GM18517 (cell line): ENCODE results near the gene SDE2.
"Not testable (repeated sequence)": the region's sequence is repeated elsewhere in the genome, so short reads cannot be mapped to it uniquely, and the experiment has no call there.

Experiments
- ATAC-seq: cut with Tn5 transposase; IDR thresholded peaks from one replicate; pipeline ENCODE4 v1.9.1; 2021; ENCODE audit warnings: mild to moderate bottlenecking, moderate library complexity; ENCODE audit not compliant: unreplicated experiment

Gene SDE2

DNA sequence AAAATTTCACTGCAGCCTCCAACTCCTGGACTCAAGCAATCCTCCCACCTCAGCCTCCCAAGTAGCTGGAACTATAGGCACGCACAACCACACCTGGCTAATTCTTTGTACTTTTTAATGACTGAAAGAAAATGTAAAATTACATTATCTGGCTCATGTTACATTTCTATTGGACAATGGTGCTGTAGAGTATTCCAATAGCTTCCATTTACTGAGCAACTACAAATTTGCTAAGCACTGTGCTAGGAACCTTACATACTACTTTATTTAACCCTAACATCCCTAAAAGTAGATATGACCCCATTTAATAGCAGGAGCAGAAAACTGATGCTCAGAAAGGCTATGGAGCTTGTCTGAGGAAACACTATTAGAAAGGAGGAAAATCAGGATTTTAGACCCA lies 19.7 kb downstream of the SDE2 start:
- no peak for ATAC-seq

DNA sequence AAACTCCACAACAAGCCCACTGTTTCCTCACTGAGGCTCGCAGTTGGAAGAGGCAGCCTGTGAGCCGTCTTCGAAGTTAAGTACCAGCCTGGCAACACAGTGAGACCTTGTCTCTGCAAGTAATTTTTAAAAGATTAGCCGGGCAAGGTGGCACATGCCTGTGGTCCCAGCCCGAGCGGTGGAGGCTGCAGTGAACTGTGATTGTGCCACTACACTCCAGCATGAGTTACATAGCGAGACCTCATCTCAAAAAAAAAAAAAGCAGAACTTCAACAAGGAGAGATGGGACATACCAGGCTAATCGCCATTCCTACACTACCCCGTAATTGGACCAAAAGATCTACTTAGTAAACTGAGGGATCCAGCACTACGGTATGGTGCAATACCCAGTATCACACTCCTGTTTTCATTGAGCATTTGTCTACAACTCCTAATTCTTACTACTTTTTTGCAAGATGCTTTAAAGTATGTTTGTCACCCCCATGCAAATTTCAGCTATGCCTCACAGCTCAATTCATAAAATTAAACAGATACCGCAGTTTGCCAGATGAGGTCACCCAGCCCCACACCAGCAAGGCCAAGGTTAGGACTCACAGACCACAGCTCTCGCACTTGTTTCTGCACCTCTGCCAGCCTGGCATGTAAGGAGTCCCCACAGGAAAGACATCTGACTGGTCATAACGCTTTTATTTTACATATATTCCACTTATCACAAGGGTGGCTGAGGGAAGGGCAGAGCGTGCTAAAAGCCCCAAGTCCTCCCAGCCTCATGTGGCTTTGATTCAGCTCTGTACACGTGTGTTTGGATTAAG lies 21.0 kb downstream of the SDE2 start:
- peak; percentile 61 for ATAC-seq

DNA sequence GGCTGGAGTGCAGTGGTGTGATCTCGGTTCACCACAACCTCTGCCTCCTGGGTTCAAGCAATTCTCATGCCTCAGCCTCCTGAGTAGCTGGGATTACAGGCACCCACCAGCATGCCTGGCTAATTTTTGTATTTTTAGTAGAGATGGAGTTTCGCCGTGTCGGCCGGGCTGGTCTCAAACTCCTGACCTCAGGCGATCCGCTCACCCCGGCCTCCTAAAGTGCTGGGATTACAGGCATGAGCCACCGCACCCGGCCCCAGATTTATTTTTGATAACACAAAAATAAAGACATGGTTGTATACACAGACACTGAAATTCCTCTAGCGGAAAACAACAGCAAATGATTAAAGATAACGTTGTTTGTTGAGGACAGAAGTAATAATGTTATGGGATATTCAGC lies 24.0 kb downstream of the SDE2 start:
- not testable (repeated sequence) for ATAC-seq

DNA sequence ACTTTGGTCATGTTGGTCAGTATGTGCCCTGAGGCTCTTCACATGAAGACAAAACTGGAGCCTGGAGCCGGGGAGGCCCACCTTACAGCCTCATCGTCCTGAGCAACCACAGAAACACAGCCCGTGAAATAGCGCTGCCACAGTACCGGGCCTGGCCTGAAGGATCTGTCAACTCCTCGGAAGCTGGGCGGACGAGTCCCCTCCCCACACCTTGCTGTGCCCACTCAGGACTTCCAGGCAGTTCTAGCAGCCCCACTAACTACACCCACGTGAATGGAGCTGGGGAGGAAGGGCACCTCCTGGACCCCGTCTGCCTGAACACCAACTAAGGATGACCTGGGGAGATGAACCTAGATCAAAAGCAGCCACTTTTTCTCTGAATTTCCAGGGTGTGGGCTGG lies 24.7 kb downstream of the SDE2 start:
- ATAC-seq, result no peak

DNA sequence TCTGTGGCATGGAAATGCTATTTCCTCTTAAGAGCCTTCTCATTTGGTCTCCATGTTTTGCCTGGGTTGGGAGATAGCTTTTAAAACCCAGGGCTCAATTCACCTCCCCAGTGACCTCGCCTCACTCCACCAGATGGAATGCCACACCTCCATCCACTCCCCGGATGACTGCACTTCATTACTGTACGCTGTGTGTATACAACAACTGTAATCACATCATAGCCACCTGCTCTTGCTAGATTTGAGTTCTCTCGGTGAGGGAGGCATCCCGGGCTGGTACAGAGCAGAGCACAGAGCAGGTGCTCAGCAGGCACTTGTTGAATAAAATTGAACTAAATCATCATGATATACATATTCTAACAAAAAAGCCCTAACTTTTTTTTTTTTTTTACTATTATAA lies 26.0 kb downstream of the SDE2 start:
- ATAC-seq, result no peak

DNA sequence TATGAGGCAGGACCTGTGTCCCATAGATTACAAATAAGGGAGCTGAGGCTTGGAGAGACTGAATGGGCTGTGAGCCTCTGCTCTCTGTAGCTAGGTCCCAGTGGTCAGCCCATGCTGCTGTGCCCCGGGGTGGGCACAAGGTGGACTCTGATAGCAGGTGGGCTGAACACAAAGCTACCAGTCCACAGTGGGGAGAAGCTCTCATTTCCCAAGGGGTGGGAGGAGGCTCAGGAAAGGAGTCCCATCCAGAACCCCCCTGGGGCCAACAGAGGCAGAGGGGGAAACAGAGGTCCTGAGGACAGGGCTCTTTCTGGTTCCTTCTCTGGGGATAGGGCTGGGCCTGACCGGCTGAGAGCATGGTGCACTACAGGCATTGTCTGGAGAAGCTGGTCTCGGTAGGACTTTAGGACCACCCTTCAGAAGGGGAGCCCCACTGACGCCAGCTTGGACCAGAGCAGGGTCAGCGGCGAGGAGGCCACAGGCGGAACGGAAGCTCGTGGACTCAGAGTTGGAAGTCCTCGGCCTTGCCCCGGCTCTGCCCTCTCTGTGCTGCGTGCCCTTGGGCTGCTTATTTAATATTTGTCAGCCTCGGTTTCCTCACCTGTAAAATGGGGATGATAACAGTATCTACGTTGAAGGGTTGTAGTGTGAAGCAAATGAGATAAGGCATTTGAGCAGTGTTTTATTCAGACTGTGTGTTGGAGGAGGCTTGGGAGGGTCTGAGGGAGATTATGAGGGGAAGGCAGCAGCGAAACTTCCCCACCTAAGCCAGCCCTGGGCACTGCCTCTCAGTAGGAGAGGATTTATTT lies 26.6 kb downstream of the SDE2 start:
- ATAC-seq, result no peak

DNA sequence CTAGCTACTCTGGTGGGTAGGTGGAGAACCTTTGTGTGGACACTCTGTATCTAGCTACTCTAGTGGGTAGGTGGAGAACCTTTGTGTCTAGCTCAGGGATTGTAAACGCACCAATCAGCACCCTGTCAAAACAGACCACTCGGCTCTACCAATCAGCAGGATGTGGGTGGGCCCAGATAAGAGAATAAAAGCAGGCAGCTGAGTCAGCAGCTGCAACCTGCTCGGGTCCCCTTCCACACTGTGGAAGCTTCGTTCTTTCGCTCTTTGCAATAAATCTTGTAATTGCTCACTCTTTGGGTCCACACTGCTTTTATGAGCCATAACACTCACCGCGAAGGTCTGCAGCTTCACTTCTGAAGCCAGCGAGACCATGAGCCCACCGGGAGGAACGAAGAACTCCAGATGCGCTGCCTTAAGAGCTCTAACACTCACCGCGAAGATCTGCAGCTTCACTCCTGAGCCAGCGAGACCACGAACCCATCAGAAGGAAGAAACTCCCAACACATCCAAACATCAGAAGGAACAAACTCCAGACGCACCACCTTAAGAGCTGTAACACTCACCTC lies 28.5 kb downstream of the SDE2 start:
- not testable (repeated sequence) for ATAC-seq

DNA sequence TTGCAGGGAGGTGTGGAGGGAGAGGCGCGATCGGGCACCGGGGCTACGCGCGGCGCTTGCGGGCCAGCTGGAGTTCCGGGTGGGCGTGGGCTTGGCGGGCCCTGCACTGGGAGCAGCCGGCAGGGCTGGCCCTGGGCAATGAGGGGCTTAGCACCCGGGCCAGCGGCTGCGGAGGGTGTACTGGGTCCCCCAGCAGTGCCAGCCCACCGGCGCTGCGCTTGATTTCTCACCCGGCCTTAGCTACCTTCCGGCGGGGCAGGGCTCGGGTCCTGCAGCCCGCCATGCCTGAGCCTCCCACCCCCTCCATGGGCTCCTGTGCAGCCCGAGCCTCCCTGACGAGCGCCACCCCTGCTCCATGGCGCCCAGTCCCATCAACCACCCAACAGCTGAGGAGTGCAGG lies 29.4 kb downstream of the SDE2 start:
- ATAC-seq, result not testable (repeated sequence)

DNA sequence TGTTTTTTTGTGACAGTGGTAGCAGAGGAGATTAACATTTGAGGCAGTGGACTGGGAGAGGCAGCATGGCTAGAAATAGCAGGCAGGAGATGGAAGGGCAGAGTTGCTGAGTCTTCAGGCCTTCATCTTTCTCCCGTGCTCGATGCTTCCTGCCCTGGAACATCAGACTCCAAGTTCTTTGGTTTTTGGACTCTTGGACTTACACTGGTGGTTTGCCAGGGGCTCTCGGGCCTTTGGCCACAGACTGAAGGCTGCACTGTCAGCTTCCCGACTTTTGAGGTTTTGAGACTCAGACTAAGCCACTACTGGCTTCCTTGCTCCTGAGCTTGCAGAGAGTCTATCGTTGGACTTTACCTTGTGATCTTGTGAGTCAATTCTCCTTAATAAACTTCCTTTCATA lies 33.9 kb downstream of the SDE2 start:
- ATAC-seq, result no peak

DNA sequence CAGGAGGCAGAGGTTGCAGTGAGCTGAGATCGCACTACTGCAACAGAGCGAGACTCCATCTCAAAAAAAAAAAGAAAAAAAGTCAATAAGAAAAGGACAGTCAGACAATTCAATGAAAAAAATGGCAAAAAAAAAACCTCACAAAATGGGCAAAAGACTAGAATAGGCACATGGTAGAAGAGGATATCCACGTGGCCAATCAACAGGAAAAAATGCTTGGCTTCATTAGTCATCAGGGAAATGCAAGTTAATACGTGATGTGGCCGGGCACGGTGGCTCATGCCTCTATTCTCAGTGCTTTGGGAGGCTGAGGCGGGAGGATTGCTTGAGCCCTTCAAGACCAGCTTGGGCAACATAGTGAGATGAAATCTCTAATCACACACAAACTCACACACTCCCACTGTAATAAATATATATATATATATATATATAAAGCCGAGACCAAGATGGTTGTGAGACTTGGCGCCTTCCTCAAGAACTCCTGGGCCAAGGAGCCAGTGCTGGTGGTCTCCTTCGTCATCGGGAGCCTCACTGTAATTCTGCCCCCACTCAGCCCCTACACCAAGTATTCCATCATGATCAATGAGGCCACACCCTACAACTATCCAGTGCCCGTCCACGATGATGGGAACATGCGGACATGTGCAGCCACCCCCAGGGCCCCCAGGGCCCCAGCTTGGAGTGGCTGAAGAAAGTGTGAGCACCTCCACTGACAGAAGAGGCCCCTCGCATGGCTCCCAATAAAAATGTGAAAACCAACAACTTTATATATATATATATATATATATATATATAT lies 35.2 kb downstream of the SDE2 start:
- ATAC-seq, result no peak

DNA sequence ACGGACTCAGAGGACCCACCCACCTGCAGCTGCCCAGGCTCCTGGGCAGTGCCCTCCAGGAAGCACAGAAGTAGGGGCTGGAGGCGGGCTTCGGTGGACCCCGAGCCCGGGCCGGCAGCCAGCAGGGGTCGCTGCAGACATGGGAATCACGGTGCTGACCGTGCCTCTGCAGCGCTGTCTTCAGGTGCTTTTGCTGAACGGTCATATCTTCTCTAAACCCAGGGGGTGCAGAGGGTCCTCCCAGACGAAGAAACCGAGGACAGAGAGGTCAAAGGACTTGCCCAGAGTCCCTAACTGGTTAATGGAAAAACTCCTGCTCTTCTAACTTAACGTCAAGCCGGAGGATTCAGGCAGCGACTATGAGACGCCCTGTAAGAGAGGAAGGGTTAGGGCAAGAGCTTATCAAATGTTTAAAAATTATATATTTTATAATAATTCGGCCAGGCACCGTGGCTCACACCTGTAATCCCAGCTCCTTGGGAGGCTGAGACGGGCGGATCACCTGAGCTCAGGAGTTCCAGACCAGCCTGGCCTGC lies 36.6 kb downstream of the SDE2 start:
- ATAC-seq, result peak; percentile 52

DNA sequence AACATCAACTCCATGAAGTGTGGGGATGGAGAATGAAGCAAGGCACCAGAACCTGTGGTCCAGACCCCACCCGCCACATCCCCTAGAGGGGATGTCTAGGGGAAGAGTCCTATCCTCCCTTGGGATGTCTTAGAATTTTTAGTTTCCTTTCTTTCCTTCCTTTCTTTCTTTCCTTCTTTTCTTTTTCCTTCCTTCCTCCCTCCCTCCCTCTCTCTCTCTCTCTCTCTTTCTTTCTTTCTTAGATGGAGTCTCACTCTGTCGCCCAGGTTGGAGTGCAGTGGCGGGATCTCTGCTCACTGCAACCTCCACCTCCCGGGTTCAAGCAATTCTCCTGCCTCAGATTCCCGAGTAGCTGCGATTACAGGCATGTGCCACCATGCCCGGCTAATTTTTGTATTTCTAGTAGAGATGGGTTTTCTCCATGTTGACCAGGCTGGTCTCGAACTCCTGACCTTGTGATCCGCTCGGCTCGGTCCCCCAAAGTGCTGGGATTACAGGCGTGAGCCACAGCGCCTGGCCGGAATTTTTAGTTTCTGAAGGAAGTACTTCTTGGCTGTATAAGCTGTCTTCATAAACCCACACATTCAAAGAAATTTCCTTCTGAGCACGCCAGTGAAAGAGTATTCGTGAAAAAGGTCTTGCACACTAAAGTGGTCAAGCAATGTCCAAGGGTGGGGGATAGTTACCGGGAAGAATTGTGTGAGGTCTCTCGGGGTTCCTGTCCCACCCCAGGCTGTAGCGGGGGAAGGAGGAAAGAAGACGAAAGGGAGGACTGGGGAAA lies 37.3 kb downstream of the SDE2 start:
- no peak for ATAC-seq

DNA sequence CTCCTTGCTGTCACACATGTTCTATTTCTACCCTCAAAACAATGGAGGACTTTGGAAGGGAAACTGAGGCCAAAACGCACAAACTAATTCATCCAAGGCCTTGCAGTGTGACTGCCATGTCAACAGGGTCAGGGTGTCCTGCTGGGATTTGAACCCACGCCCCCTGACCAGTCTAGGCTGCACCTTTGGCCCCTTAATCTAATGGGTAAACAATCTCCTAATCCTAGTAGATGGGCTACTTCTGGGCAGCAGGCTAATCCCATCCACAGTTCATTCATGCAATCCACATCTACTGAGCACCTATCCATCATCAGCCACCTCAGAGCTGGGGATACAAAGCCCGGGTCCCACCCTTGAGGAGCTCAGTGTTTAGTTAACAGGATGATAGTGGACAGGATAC lies 41.1 kb downstream of the SDE2 start:
- no peak for ATAC-seq

DNA sequence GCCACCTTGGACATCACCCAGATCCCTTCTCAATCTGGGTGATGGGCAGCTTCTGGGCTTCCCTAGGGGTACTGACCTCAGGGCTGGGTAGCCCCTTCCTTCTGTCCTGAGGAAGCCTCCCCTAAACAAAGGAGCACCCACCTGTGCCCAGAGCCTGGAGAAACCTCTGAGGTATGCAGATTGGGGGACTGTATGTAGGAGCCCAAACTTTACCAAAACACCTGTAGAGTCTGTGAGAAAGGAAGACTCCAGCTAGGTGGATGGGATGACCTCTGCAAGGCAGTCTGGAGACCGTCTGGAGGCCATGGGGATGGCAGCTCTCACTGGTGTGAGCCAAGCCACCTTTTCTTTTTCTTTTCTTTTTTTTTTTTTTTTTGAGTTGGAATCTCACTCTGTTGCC lies 44.4 kb downstream of the SDE2 start:
- no peak for ATAC-seq

DNA sequence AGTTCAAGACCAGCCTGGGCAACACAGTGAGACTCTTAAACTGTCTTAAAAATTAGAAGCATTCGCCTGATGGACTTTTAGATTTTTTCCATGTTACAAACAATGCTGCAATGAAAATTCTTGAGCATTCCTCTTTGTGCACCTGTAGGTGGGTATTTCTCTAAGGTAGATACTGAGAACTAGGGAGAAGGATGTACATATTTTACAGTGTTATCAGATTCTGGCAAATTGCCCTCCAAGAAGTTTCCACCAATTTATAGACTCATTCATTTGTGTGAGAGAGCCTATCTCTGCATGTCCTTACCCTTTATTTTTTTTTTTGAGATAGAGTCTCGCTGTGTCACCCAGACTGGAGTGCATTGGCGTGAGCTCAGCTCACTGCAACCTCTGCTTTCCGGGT lies 45.8 kb downstream of the SDE2 start:
- ATAC-seq, result no peak

DNA sequence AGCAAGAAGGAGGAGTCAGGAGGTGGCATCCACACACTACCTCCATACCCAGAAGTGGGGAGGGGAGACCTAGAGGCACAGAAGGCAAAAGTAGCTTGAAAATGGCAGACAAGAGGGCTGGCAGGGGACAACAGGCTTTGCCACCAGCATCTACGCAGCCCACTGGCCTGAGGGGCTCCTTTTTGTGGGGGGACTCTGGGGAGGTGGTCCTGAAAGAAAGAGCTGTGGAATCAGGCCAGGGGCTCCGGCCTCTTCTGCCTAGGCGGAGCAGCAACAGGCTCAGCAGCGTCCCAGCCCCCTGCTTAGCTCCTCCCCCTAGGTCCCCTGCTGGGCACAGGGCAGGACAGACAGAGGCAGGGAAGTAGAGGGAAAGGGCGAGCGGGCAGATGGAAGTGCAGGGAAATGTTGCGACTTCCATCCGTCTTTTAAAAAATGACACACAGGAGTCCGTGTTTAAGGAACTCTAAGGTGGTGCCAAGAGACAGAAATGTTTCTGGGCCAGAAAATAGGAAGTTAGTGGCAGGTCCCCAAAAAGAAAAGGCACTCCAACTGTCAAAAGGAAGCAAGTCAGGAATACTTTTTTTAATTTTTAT lies 48.1 kb downstream of the SDE2 start:
- ATAC-seq, result no peak

DNA sequence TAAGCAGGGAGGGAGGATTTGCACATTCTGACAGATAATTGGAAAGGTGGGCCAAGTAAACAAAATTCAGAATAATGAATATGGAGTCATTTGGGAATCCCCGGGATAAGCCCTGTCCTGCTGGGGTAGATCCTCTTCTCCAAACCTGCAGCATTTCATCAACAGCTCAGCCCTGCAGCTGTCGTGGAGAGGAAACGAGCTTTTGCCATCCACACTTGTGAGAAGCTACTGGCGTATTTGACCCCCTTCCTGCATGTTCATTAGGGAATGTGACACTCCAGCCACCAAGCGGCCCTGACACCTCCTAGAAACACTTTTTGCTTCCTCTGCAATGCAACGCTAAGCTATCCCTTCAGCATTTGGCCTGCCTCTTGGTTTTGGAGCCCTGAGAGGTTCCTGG lies 50.1 kb downstream of the SDE2 start:
- ATAC-seq, result no peak

DNA sequence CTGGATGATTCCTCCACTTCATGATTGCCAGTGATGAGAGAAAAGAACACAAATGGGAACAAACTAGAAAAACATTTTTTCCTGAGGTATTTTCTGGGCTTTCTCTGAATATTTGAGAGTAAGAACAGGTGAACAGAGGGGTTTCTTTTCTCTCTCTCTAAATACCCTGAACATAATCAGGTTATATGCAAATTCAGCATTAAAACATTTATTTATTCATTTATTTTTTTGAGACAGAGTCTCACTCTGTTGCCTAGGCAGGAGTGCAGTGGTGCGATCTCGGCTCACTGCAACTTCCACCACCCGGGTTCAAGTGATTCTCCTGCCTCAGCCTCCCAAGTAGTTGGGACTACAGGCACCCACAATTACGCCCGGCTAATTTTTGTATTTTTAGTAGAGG lies 52.3 kb downstream of the SDE2 start:
- ATAC-seq, result no peak

DNA sequence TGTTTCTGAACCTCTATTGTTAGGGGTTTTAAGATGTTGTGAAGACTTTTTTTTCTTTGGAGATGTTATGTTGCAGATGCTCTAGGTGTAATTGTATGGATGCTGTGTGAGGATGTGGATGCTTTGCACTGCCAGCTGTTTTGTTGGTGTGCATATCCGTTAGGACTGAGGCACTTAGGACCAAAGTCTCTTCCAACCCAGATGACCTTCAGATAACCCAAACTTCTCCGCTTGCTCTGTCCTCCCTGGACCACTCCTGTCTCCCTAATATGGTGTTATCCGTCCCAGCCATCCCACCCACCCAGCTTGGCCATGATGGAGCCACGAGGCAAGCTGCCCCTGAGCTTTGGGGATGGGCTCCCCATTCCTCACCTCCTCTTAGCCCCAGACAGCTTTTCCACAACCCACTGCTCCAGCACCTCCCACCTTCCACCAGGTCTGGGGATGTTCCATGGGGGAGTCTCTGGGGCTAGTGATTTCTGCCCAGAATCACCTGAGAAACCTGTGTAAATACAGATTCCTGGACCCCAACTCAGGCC lies 53.0 kb downstream of the SDE2 start:
- ATAC-seq, result no peak
